Mesenchymal stem cell (in vitro differentiated cells and primary cell): ENCODE data around the gene TK2.
A peak's percentile ranks its signal among the peaks of the same experiment; 100 is the strongest.

Source experiments
- DNase-seq: peaks from one replicate; pipeline ENCODE4 v3.0.0-alpha.2; 2013
- H2AFZ ChIP-seq: one replicate; pipeline ENCODE4 v1.6.1; 2013; ENCODE audit warnings: low read depth, mild to moderate bottlenecking, control low read depth, inconsistent platforms, low read length, moderate library complexity
- H2AK5ac ChIP-seq: 2 replicates; pipeline ENCODE4 v1.6.1; 2013; ENCODE audit warnings: low read length, moderate library complexity, mild to moderate bottlenecking, inconsistent platforms; ENCODE audit not compliant: severe bottlenecking
- H2BK120ac ChIP-seq: one replicate; pipeline ENCODE4 v1.6.1; 2013; ENCODE audit warnings: low read depth, mild to moderate bottlenecking, inconsistent platforms, low read length, moderate library complexity
- H2BK12ac ChIP-seq, 2 experiments: one replicate each; pipeline ENCODE4 v1.6.1; 2013; ENCODE audit warnings: inconsistent platforms in 2 of 2, low read length in 2 of 2, mild to moderate bottlenecking in 2 of 2, moderate library complexity in 2 of 2, control low read depth in 1 of 2
- H2BK15ac ChIP-seq: one replicate; pipeline ENCODE4 v1.6.1; 2013; ENCODE audit warnings: mild to moderate bottlenecking, low read depth, inconsistent platforms; ENCODE audit not compliant: poor library complexity, severe bottlenecking
- H2BK5ac ChIP-seq: 2 replicates; pipeline ENCODE4 v1.6.1; 2013; ENCODE audit warnings: low read depth, mild to moderate bottlenecking, low read length, control low read depth, inconsistent platforms; ENCODE audit not compliant: poor library complexity, severe bottlenecking
- H3K14ac ChIP-seq, 2 experiments: one replicate each; pipeline ENCODE4 v1.6.1; 2013; ENCODE audit warnings: inconsistent platforms in 2 of 2, low read length in 2 of 2, control low read depth in 1 of 2, mild to moderate bottlenecking in 1 of 2, moderate library complexity in 1 of 2
- H3K18ac ChIP-seq, 2 experiments: one replicate each; pipeline ENCODE4 v1.6.1; 2013; ENCODE audit warnings: inconsistent platforms in 2 of 2, low read length in 2 of 2, control low read depth in 1 of 2, low read depth in 1 of 2, mild to moderate bottlenecking in 1 of 2
- H3K23ac ChIP-seq, 2 experiments: one replicate each; pipeline ENCODE4 v1.6.1; 2013; ENCODE audit warnings: inconsistent platforms in 2 of 2, low read length in 2 of 2, mild to moderate bottlenecking in 2 of 2, moderate library complexity in 2 of 2, control low read depth in 1 of 2
- H3K27ac ChIP-seq: 2 replicates; pipeline ENCODE4 v1.5.1; 2013; ENCODE audit warnings: mild to moderate bottlenecking, moderate library complexity, low read length, control low read depth, inconsistent platforms; ENCODE audit not compliant: poor library complexity, severe bottlenecking
- H3K27me3 ChIP-seq, 2 experiments: 2 replicates each; pipeline versions ENCODE4 v1.6.1 to v1.7.0; 2013; ENCODE audit warnings: low read length in 2 of 2, mild to moderate bottlenecking in 2 of 2, moderate library complexity in 2 of 2, control low read depth in 1 of 2, inconsistent platforms in 1 of 2; ENCODE audit not compliant: control insufficient read depth in 1 of 2, insufficient read depth in 1 of 2
- H3K36me3 ChIP-seq, 2 experiments: 2 replicates each; pipeline versions ENCODE4 v1.6.1 to v1.7.0; 2013; ENCODE audit warnings: low read length in 2 of 2, control low read depth in 1 of 2, inconsistent platforms in 1 of 2, low read depth in 1 of 2, mild to moderate bottlenecking in 1 of 2; ENCODE audit not compliant: insufficient read depth in 2 of 2, control insufficient read depth in 1 of 2
- H3K4ac ChIP-seq, 2 experiments: one replicate each; pipeline ENCODE4 v1.6.1; 2013; ENCODE audit warnings: inconsistent platforms in 2 of 2, low read length in 2 of 2, mild to moderate bottlenecking in 2 of 2, moderate library complexity in 2 of 2, control low read depth in 1 of 2, low read depth in 1 of 2
- H3K4me1 ChIP-seq: 2 replicates; pipeline ENCODE4 v1.6.1; 2013; ENCODE audit warnings: low read depth, low read length, control low read depth; ENCODE audit not compliant: control insufficient read depth, insufficient read depth
- H3K4me2 ChIP-seq: 2 replicates; pipeline ENCODE4 v1.6.1; 2013; ENCODE audit warnings: low read length, mild to moderate bottlenecking, inconsistent platforms; ENCODE audit not compliant: poor library complexity, severe bottlenecking
- H3K4me3 ChIP-seq, 2 experiments: 2 replicates each; pipeline versions ENCODE4 v1.5.1 to v1.7.0; 2013; ENCODE audit warnings: low read length in 2 of 2, mild to moderate bottlenecking in 2 of 2, control low read depth in 1 of 2, low read depth in 1 of 2; ENCODE audit not compliant: insufficient read depth in 1 of 2
- H3K79me1 ChIP-seq: replicated peaks from 2 replicates; pipeline ENCODE4 v1.6.1; 2013; ENCODE audit warnings: mild to moderate bottlenecking, control low read depth, low read length, inconsistent platforms; ENCODE audit not compliant: poor library complexity, severe bottlenecking
- H3K9ac ChIP-seq: 2 replicates; pipeline ENCODE4 v1.7.0; 2013; ENCODE audit warnings: mild to moderate bottlenecking, low read length, moderate library complexity
- H3K9me3 ChIP-seq: 2 replicates; pipeline ENCODE4 v1.7.0; 2013; ENCODE audit warnings: mild to moderate bottlenecking, low read length; ENCODE audit not compliant: control insufficient read depth
- H4K8ac ChIP-seq: one replicate; pipeline ENCODE4 v1.6.1; 2013; ENCODE audit warnings: inconsistent platforms, mild to moderate bottlenecking, low read length, moderate library complexity
- H4K91ac ChIP-seq: one replicate; pipeline ENCODE4 v1.6.1; 2013; ENCODE audit warnings: mild to moderate bottlenecking, low read length, inconsistent platforms
- WGBS: methylation state at CpG from one replicate; pipeline ENCODE4 v1.1.7; 2013; ENCODE audit warnings: mixed read lengths; 5-methylcytosine and 5-hydroxymethylcytosine counted together

Gene TK2

GRCh38 chr16:66590322-66590721 lies 40.4 kb upstream of the TK2 start:
- no peak for DNase-seq
- Histone ChIP-seq H2AFZ (no peak overlapping the region), H3K18ac (no peak overlapping the region), H2BK15ac (no peak overlapping the region), H3K4me2 (no peak overlapping the region), H2BK120ac (no peak overlapping the region), H3K14ac (no peak overlapping the region), H2BK12ac (no peak overlapping the region), H2AK5ac (no peak overlapping the region), H3K79me1 (no peaks in the 10 kb centered on the region), H3K4me3 (no peak overlapping the region), H3K27ac (no peak overlapping the region), H3K36me3 (no peaks in the 10 kb centered on the region), H3K9ac (no peak overlapping the region), H4K8ac (no peak overlapping the region), H4K91ac (no peak overlapping the region), H2BK5ac (no peak overlapping the region), H3K23ac (no peak overlapping the region), H3K27me3 (peaks cover 0 to 15% of the 10 kb centered on the region in 2 experiments), H3K4me1 (peaks cover 8% of the 10 kb centered on the region), H3K4ac (no peak overlapping the region), H3K9me3 (no peaks in the 10 kb centered on the region)
- WGBS: 79% methylated on average over 8 of the region's 8 CpGs

GRCh38 chr16:66588981-66589713 lies 39.2 kb upstream of the TK2 start:
- Histone ChIP-seq H2BK12ac (no peak overlapping the region), H3K36me3 (no peaks in the 10 kb centered on the region), H3K27ac (no peak overlapping the region), H3K4me2 (no peak overlapping the region), H2AFZ (no peak overlapping the region), H3K4me3 (no peak overlapping the region), H3K18ac (no peak overlapping the region), H3K27me3 (peaks cover 0 to 8% of the 10 kb centered on the region in 2 experiments), H2BK5ac (no peak overlapping the region), H4K8ac (no peak overlapping the region), H4K91ac (no peak overlapping the region), H3K9ac (no peak overlapping the region), H2AK5ac (peak overlapping the region; percentile 8), H3K4me1 (peaks cover 8% of the 10 kb centered on the region), H2BK15ac (no peak overlapping the region), H3K9me3 (no peaks in the 10 kb centered on the region), H3K14ac (no peak overlapping the region), H3K79me1 (no peaks in the 10 kb centered on the region), H2BK120ac (no peak overlapping the region), H3K4ac (no peak overlapping the region), H3K23ac (no peak overlapping the region)
- peak; percentile 20 for DNase-seq
- 95% methylated on average over 7 of the region's 8 CpGs for WGBS

GRCh38 chr16:66587881-66588600 lies 38.1 kb upstream of the TK2 start:
- Histone ChIP-seq H3K9me3 (no peaks in the 10 kb centered on the region), H2AK5ac (peak overlapping the region; percentile 49), H3K4me3 (peak overlapping the region in 1 of 2 experiments; percentile 36), H3K14ac (no peak overlapping the region), H4K8ac (no peak overlapping the region), H2AFZ (no peak overlapping the region), H4K91ac (no peak overlapping the region), H3K27me3 (peaks cover 0 to 4% of the 10 kb centered on the region in 2 experiments), H3K23ac (no peak overlapping the region), H3K9ac (peak overlapping the region; percentile 22), H3K4ac (no peak overlapping the region), H2BK120ac (no peak overlapping the region), H3K18ac (no peak overlapping the region), H3K27ac (no peak overlapping the region), H2BK15ac (no peak overlapping the region), H3K79me1 (no peaks in the 10 kb centered on the region), H3K36me3 (no peaks in the 10 kb centered on the region), H3K4me1 (peaks cover 8% of the 10 kb centered on the region), H2BK12ac (no peak overlapping the region), H2BK5ac (no peak overlapping the region), H3K4me2 (no peak overlapping the region)
- WGBS: 92% methylated on average over 5 of the region's 7 CpGs
- DNase-seq: no peak

GRCh38 chr16:66585481-66586239 lies 35.7 kb upstream of the TK2 start:
- H3K9ac ChIP-seq: no peak overlapping the region
- peaks cover 10% of the 10 kb centered on the region for H3K4me1 ChIP-seq
- H3K4me3 ChIP-seq: no peak overlapping the region
- H3K18ac ChIP-seq: no peak overlapping the region
- H3K23ac ChIP-seq: no peak overlapping the region
- H2BK5ac ChIP-seq: no peak overlapping the region
- H3K27me3 ChIP-seq: no peaks in the 10 kb centered on the region
- 79% methylated on average over 10 of the region's 10 CpGs for WGBS
- H3K4me2 ChIP-seq: no peak overlapping the region
- H3K4ac ChIP-seq: peak overlapping the region in 1 of 2 experiments; percentile 13
- H3K27ac ChIP-seq: no peak overlapping the region
- H2BK12ac ChIP-seq: no peak overlapping the region
- no peaks in the 10 kb centered on the region for H3K36me3 ChIP-seq
- no peaks in the 10 kb centered on the region for H3K9me3 ChIP-seq
- no peak overlapping the region for H2AFZ ChIP-seq
- H2BK120ac ChIP-seq: no peak overlapping the region
- no peak overlapping the region for H2AK5ac ChIP-seq
- H4K8ac ChIP-seq: no peak overlapping the region
- H4K91ac ChIP-seq: no peak overlapping the region
- H2BK15ac ChIP-seq: no peak overlapping the region
- H3K14ac ChIP-seq: no peak overlapping the region
- no peaks in the 10 kb centered on the region for H3K79me1 ChIP-seq
- no peak for DNase-seq
